ENCODE data around the gene CHURC1. TPM values are rescaled to one million over a fixed set of nuclear protein-coding genes. Genes with fewer than 3 reads are reported as not detected.
A peak's percentile ranks its signal among the peaks of the same experiment; 100 is the strongest.

Gene CHURC1
- total and polyA plus RNA-seq, 2 of the 13 experiments (the other 11 are each of a cell fraction or from before 2014, with no cell fraction given): 41.1 to 74.4 TPM

- peaks cover 12 to 47% of the 10 kb centered on the region in 2 experiments for H3K36me3 ChIP-seq (replicated peaks in 1 of 2; ENCODE audit: control insufficient read depth in 1 of 2, insufficient read depth in 2 of 2, low read length in 2 of 2)
- DNase-seq (ENCODE audit: low spot score): no peak
- no peak for FAIRE-seq
Measured at GRCh38 chr14:64927031-64927430, 12.8 kb downstream of the CHURC1 start.

GRCh38 chr14:64928239-64929013, 14.2 kb downstream of the CHURC1 start:
- Histone ChIP-seq H3K79me2 (ENCODE audit: insufficient read depth, low read length) (no peaks in the 10 kb centered on the region), H3K9ac (ENCODE audit: insufficient read depth, low read depth, low read length) (no peak overlapping the region), H3K4me3 (replicated peaks in 1 of 3; ENCODE audit: insufficient read depth in 1 of 3, low read depth in 2 of 3, low read length in 3 of 3) (no peak overlapping the region), H2AFZ (ENCODE audit: low read length) (no peak overlapping the region), H3K27me3 (ENCODE audit: control insufficient read depth in 1 of 2, insufficient read depth in 2 of 2, low read length in 2 of 2) (no peaks in the 10 kb centered on the region), H3K4me2 (ENCODE audit: low read depth, low read length) (no peak overlapping the region), H3K27ac (ENCODE audit: extremely low read length, insufficient read depth, low read length) (no peak overlapping the region), H3K36me3 (replicated peaks in 1 of 2; ENCODE audit: control insufficient read depth in 1 of 2, insufficient read depth in 2 of 2, low read length in 2 of 2) (peaks cover 14 to 54% of the 10 kb centered on the region in 2 experiments), H3K9me3 (ENCODE audit: low read length) (no peaks in the 10 kb centered on the region), H4K20me1 (ENCODE audit: insufficient read depth, low read length) (no peaks in the 10 kb centered on the region), H3K4me1 (ENCODE audit: insufficient read depth, low read length) (peaks cover 33% of the 10 kb centered on the region)
- WGBS (ENCODE audit: low lambda C conversion rate): 95% methylated on average over 7 of the region's 7 CpGs
- DNase-seq (ENCODE audit: low spot score) (no peak), FAIRE-seq (no peak), ATAC-seq (no peak)
- intact Hi-C loops (cut with micrococcal nuclease; ENCODE audit: unreplicated experiment): no loop called here
- BruUV-seq (replicated peaks): no TSS peak
- in situ Hi-C loops (cut with HindIII; ENCODE audit: extremely low pct_ligation_motif_present, low pct_unique_long_range_greater_than_20kb): no loop called here
- CTCF ChIA-PET (ENCODE audit: low intra/inter-chr PET ratio, low total read pairs): no interaction called here
- POLR2A ChIA-PET: interaction anchor here (1.5 kb wide), 1 partner anchor 14 kb away, joined by 3 read pairs; no protein-coding TSS in a partner anchor
- TF ChIP-seq RCOR2 (CRISPR knock-in tag; IDR thresholded peaks at IDR 0.05) (no peak), MIXL1 (CRISPR knock-in tag; IDR thresholded peaks at IDR 0.05) (no peak), ZNF34 (CRISPR knock-in tag; IDR thresholded peaks at IDR 0.05; ENCODE audit: borderline replicate concordance) (no peak), ZNF337 (CRISPR knock-in tag; IDR thresholded peaks at IDR 0.05; ENCODE audit: borderline replicate concordance, low read depth) (no peak), ATRX (CRISPR knock-in tag; IDR thresholded peaks at IDR 0.05; ENCODE audit: borderline replicate concordance) (no peak), ZNF772 (CRISPR knock-in tag; IDR thresholded peaks at IDR 0.05) (no peak), ZC3H4 (CRISPR knock-in tag; IDR thresholded peaks at IDR 0.05; ENCODE audit: borderline replicate concordance) (no peak), MIER3 (CRISPR knock-in tag; IDR thresholded peaks at IDR 0.05; ENCODE audit: borderline replicate concordance) (no peak), ZNF737 (CRISPR knock-in tag; IDR thresholded peaks at IDR 0.05; ENCODE audit: borderline replicate concordance) (no peak), SYNCRIP (IDR thresholded peaks at IDR 0.05; ENCODE audit: insufficient read depth, low read depth, low read length) (no peak), REL (CRISPR knock-in tag; conservative IDR thresholded peaks at IDR 0.05) (no peak), TBL1XR1 (IDR thresholded peaks at IDR 0.05; ENCODE audit: borderline replicate concordance, low read length, partially characterized antibody) (no peak), ZFP91 (CRISPR knock-in tag; IDR thresholded peaks at IDR 0.05; ENCODE audit: borderline replicate concordance) (no peak), ZNF354B (CRISPR knock-in tag; IDR thresholded peaks at IDR 0.05) (no peak), ZZZ3 (CRISPR knock-in tag; IDR thresholded peaks at IDR 0.05; ENCODE audit: borderline replicate concordance) (no peak), MBD4 (IDR thresholded peaks at IDR 0.05; ENCODE audit: borderline replicate concordance, low read length) (no peak), JUN (CRISPR knock-in tag; IDR thresholded peaks at IDR 0.05) (no peak)

More at GRCh38 chr14:64927031-64927430, 12.8 kb downstream of the CHURC1 start:
- TF ChIP-seq JUN (CRISPR knock-in tag; IDR thresholded peaks at IDR 0.05): no peak
- TF ChIP-seq ONECUT2 (CRISPR knock-in tag; IDR thresholded peaks at IDR 0.05): no peak
- 0 out of 2 replicates have a peak, but pooled peaks have one; percentile 21 for TF ChIP-seq NFE2L2 (IDR thresholded peaks at IDR 0.05; ENCODE audit: low read length)
- no peak for TF ChIP-seq ZNF124 (CRISPR knock-in tag; IDR thresholded peaks at IDR 0.05)
- no peak overlapping the region for H2AFZ ChIP-seq (ENCODE audit: low read length)
- in situ Hi-C loops (cut with HindIII; ENCODE audit: extremely low pct_ligation_motif_present, low pct_unique_long_range_greater_than_20kb): no loop called here
- CTCF ChIA-PET (ENCODE audit: low intra/inter-chr PET ratio, low total read pairs): no interaction called here
- no peak overlapping the region for H3K27ac ChIP-seq (ENCODE audit: extremely low read length, insufficient read depth, low read length)
- H4K20me1 ChIP-seq (ENCODE audit: insufficient read depth, low read length): no peaks in the 10 kb centered on the region
- no peaks in the 10 kb centered on the region for H3K9me3 ChIP-seq (ENCODE audit: low read length)
- intact Hi-C loops (cut with micrococcal nuclease; ENCODE audit: unreplicated experiment): no loop called here
- ATAC-seq: no peak
- POLR2A ChIA-PET: interaction anchor here (1.1 to 1.5 kb wide), 2 partner anchors 11 to 12 kb away, joined by 3 to 4 read pairs; no protein-coding TSS in a partner anchor
- H3K79me2 ChIP-seq (ENCODE audit: insufficient read depth, low read length): no peaks in the 10 kb centered on the region
- no peak overlapping the region for H3K9ac ChIP-seq (ENCODE audit: insufficient read depth, low read depth, low read length)
- H3K4me2 ChIP-seq (ENCODE audit: low read depth, low read length): no peak overlapping the region
- WGBS (ENCODE audit: low lambda C conversion rate): 97% methylated on average over 3 of the region's 3 CpGs
- H3K4me1 ChIP-seq (ENCODE audit: insufficient read depth, low read length): peaks cover 22% of the 10 kb centered on the region
- no peak overlapping the region for H3K4me3 ChIP-seq (replicated peaks in 1 of 3; ENCODE audit: insufficient read depth in 1 of 3, low read depth in 2 of 3, low read length in 3 of 3)
- no TSS peak for BruUV-seq (replicated peaks)
- H3K27me3 ChIP-seq (ENCODE audit: control insufficient read depth in 1 of 2, insufficient read depth in 2 of 2, low read length in 2 of 2): no peaks in the 10 kb centered on the region
